HepG2 (cell line): ENCODE data around the gene REEP6. TPM values are rescaled to one million over a fixed set of nuclear protein-coding genes. Genes with fewer than 3 reads are reported as not detected.

Experiments
- ATAC-seq: fragments of 200-7000 bp; cut with Tn5 transposase; 3 replicates; pipeline ENCODE4 v1.9.1; 2020; ENCODE audit warnings: mild to moderate bottlenecking, moderate library complexity
- BruUV-seq: library from RNA; stranded (reverse); fragments of 400-500 nt; replicated peaks from 2 replicates; lab custom pipeline; 2021; lab: Mats Ljungman, UMichigan
- CTCF ChIA-PET: fragments of 300-600 bp; formaldehyde crosslinking; extraction: SDS; loops from one replicate; lab custom pipeline; 2021; ENCODE audit warnings: low total read pairs, inconsistent platforms, low intra/inter-chr PET ratio; lab: Yijun Ruan, JAX
- POLR2A ChIA-PET: fragments of 350-600 bp; sonication (Branson Sonifier 250); formaldehyde crosslinking; loops from one replicate; lab custom pipeline; 2020; ENCODE audit warnings: antibody characterized with exemption, inconsistent platforms; lab: Yijun Ruan, JAX
- DNase-seq: peaks from one replicate; pipeline ENCODE4 v3.0.0-alpha.2; 2015; ENCODE audit warnings: low spot score
- FAIRE-seq: peaks from 3 replicates; lab custom pipeline; 2011; peaks lifted over from hg19 to GRCh38; lab: Jason Lieb, UNC
- H2AFZ ChIP-seq: one replicate; pipeline ENCODE4 v1.6.1; 2011; ENCODE audit warnings: low read length, inconsistent platforms
- H3K27ac ChIP-seq: fragments of 300-600 bp; 3 replicates; pipeline ENCODE4 v1.8.0; 2011; ENCODE audit warnings: mixed run types, mild to moderate bottlenecking, mixed read lengths, low read length, inconsistent platforms; ENCODE audit not compliant: insufficient read depth; ENCODE audit errors: extremely low read length
- H3K27me3 ChIP-seq, 2 experiments: fragments of 200-600 bp in 1 of 2; 2 replicates in 1 of 2; 3 replicates in 1 of 2; pipeline versions ENCODE4 v1.6.0 to v1.8.0; 2011; ENCODE audit warnings: low read length in 2 of 2, mild to moderate bottlenecking in 2 of 2, moderate library complexity in 2 of 2, inconsistent platforms in 1 of 2; ENCODE audit not compliant: insufficient read depth in 2 of 2, control insufficient read depth in 1 of 2
- H3K36me3 ChIP-seq, 2 experiments: fragments of 200-600 bp in 1 of 2; replicated peaks in 1 of 2; 2 replicates in 1 of 2; 3 replicates in 1 of 2; pipeline versions ENCODE4 v1.5.1 to v1.8.0; 2011; ENCODE audit warnings: low read length in 2 of 2, inconsistent platforms in 1 of 2; ENCODE audit not compliant: insufficient read depth in 2 of 2, control insufficient read depth in 1 of 2
- H3K4me1 ChIP-seq: 2 replicates; pipeline ENCODE4 v1.5.1; 2012; ENCODE audit warnings: low read length, inconsistent platforms; ENCODE audit not compliant: insufficient read depth
- H3K4me2 ChIP-seq: 2 replicates; pipeline ENCODE4 v1.6.0; 2011; ENCODE audit warnings: low read depth, low read length, inconsistent platforms
- H3K4me3 ChIP-seq, 3 experiments: fragments of 200-600 bp in 1 of 3; sonication (generic), shearing (Covaris generic) in 1 of 3; replicated peaks in 1 of 3; 2 replicates each; pipeline ENCODE4 v1.5.1; 2011 to 2016; ENCODE audit warnings: low read length in 3 of 3, inconsistent platforms in 2 of 3, low read depth in 2 of 3, mild to moderate bottlenecking in 2 of 3, control low read depth in 1 of 3, mixed read lengths in 1 of 3; ENCODE audit not compliant: insufficient read depth in 1 of 3
- H3K79me2 ChIP-seq: one replicate; pipeline ENCODE4 v1.6.1; 2011; ENCODE audit warnings: low read length, inconsistent platforms; ENCODE audit not compliant: insufficient read depth
- H3K9ac ChIP-seq: 2 replicates; pipeline ENCODE4 v1.6.0; 2011; ENCODE audit warnings: mild to moderate bottlenecking, low read depth, low read length, inconsistent platforms; ENCODE audit not compliant: insufficient read depth
- H3K9me3 ChIP-seq: 2 replicates; pipeline ENCODE4 v1.5.1; 2012; ENCODE audit warnings: mild to moderate bottlenecking, low read length
- H4K20me1 ChIP-seq: 2 replicates; pipeline ENCODE4 v1.6.0; 2011; ENCODE audit warnings: inconsistent platforms, mild to moderate bottlenecking, low read length, moderate library complexity; ENCODE audit not compliant: insufficient read depth
- CEBPB ChIP-seq: IDR thresholded peaks from 2 replicates; pipeline ENCODE4 v1.6.1; 2011; ENCODE audit warnings: low read depth, low read length, improper control_type of control experiment, borderline replicate concordance
- MEIS1 ChIP-seq: sonication (generic); formaldehyde crosslinking; IDR thresholded peaks from 2 replicates; pipeline ENCODE4 v1.9.0; 2021; ENCODE audit warnings: mild to moderate bottlenecking, missing genetic modification reagents, moderate library complexity, borderline replicate concordance
- PCBP1 ChIP-seq: fragments of 200-400 bp; formaldehyde crosslinking; IDR thresholded peaks from 2 replicates; pipeline ENCODE4 v1.6.1; 2017; ENCODE audit warnings: mild to moderate bottlenecking, low read depth, low read length, borderline replicate concordance
- ZNF770 ChIP-seq: sonication (generic); formaldehyde crosslinking; IDR thresholded peaks from 2 replicates; pipeline ENCODE4 v1.5.0; 2020; ENCODE audit warnings: mild to moderate bottlenecking, missing genetic modification reagents
- ZNF781 ChIP-seq: sonication (generic); formaldehyde crosslinking; IDR thresholded peaks from 2 replicates; pipeline ENCODE4 v1.5.1; 2020; ENCODE audit warnings: borderline replicate concordance, mild to moderate bottlenecking, missing genetic modification reagents; ENCODE audit errors: not compliant biosample characterization
- WGBS: methylation state at CpG from one replicate; pipeline ENCODE4 v1.1.6; 2017; ENCODE audit warnings: low lambda C conversion rate; 5-methylcytosine and 5-hydroxymethylcytosine counted together
- in situ Hi-C: cut with HindIII; loops from 2 replicates; pipeline ENCODE4 v1.10.0; 2017; ENCODE audit warnings: low pct_unique_long_range_greater_than_20kb; ENCODE audit not compliant: extremely low pct_ligation_motif_present
- intact Hi-C: fragments of 100-400 bp; cut with micrococcal nuclease; formaldehyde crosslinking; loops from one replicate; pipeline ENCODE4 v1.10.0; 2022; ENCODE audit not compliant: unreplicated experiment
- polyA plus RNA-seq, 8 experiments: library from polyadenylated mRNA; depleted of rRNA in 3 of 8; stranded (reverse) in 7 of 8; unstranded in 1 of 8; fragments of >200 nt; fragmentation: Illumina TruSeq in 4 of 8; extraction: Trizol in 4 of 8; gene quantifications; 2 replicates each; pipeline versions ENCODE4 v1.2.1 to v1.2.3, GENCODE V29; 2011 to 2016; ENCODE audit warnings: low read depth in 4 of 8, missing spikeins in 1 of 8, mixed read lengths in 1 of 8; ENCODE audit not compliant: insufficient read depth in 1 of 8
- total RNA-seq, 5 experiments: library from RNA; depleted of rRNA; stranded (reverse); fragments of >200 nt; fragmentation: Illumina TruSeq; extraction: Trizol; gene quantifications; 2 replicates each; pipeline ENCODE4 v1.2.3, GENCODE V29; 2016; ENCODE audit warnings: low read depth in 1 of 5

REEP6 gene
- total and polyA plus RNA-seq, 2 of the 13 experiments (the other 11 are each of a cell fraction or from before 2014, with no cell fraction given) = 10.0 to 28.8 TPM

- Histone ChIP-seq H3K36me3 (no peaks in the 10 kb centered on the region), H3K27me3 (peaks cover 27 to 58% of the 10 kb centered on the region in 2 experiments), H3K79me2 (no peaks in the 10 kb centered on the region), H3K4me2 (no peak overlapping the region), H4K20me1 (no peaks in the 10 kb centered on the region), H3K4me3 (no peak overlapping the region), H3K9me3 (no peaks in the 10 kb centered on the region), H3K9ac (no peak overlapping the region), H3K27ac (no peak overlapping the region), H3K4me1 (peaks cover 14% of the 10 kb centered on the region), H2AFZ (no peak overlapping the region)
- DNase-seq (no peak), ATAC-seq (no peak), FAIRE-seq (no peak)
- TF ChIP-seq ZNF781 (CRISPR knock-in tag) = no peak
- TF ChIP-seq ZNF770 (CRISPR knock-in tag) = peak; percentile 73; the same call in 1 of the 2 replicates
- TF ChIP-seq CEBPB = peak; percentile 46; the same call in 1 of the 2 replicates
- 30% methylated on average over 18 of the region's 18 CpGs for WGBS
- no TSS peak for BruUV-seq
- POLR2A ChIA-PET = no interaction called here
- in situ Hi-C loops (no loop called here), intact Hi-C loops (no loop called here)
- CTCF ChIA-PET = no interaction called here
Measured at GRCh38 chr19:1526979-1527649, 36.1 kb downstream of the REEP6 start.

GRCh38 chr19:1527650-1528309, 36.8 kb downstream of the REEP6 start:
- Histone ChIP-seq H3K4me2 (no peak overlapping the region), H3K36me3 (no peaks in the 10 kb centered on the region), H3K27me3 (peaks cover 24 to 53% of the 10 kb centered on the region in 2 experiments), H4K20me1 (no peaks in the 10 kb centered on the region), H3K4me3 (no peak overlapping the region), H3K79me2 (no peaks in the 10 kb centered on the region), H3K4me1 (peaks cover 8% of the 10 kb centered on the region), H3K9ac (no peak overlapping the region), H2AFZ (no peak overlapping the region), H3K9me3 (no peaks in the 10 kb centered on the region), H3K27ac (no peak overlapping the region)
- TF ChIP-seq MEIS1 (CRISPR knock-in tag) = no peak
- TF ChIP-seq PCBP1 = 0 out of 2 replicates have a peak, but pooled peaks have one; percentile 6
- DNase-seq (no peak), FAIRE-seq (no peak), ATAC-seq (peak; percentile 17; the same call in 2 of the 3 replicates)
- ChIA-PET POLR2A (no interaction called here), CTCF (no interaction called here)
- WGBS = 37% methylated on average over 11 of the region's 27 CpGs
- BruUV-seq = no TSS peak
- in situ Hi-C loops = no loop called here
- intact Hi-C loops = no loop called here
